ENCODE results near the gene ETV3. TPM values are rescaled to one million over a fixed set of nuclear protein-coding genes. Genes with fewer than 3 reads are reported as not detected.

ETV3 gene
- total and polyA plus RNA-seq, 2 of the 8 experiments (the other 6 are each of a cell fraction or from before 2014, with no cell fraction given) = 6.0 to 23.8 TPM

- Histone ChIP-seq H2BK12ac (ENCODE audit: low read depth, low read length) (no peak overlapping the region), H3K23me2 (ENCODE audit: low read depth, low read length) (peaks cover 4% of the 10 kb centered on the region; the same call in 1 of the 2 replicates), H3K79me1 (ENCODE audit: low read depth, low read length) (no peaks in the 10 kb centered on the region), H3K4me1 (replicated peaks in 1 of 4; ENCODE audit: control insufficient read depth in 3 of 4, insufficient read depth in 4 of 4, low read length in 3 of 4) (peaks cover 2 to 13% (median 6%) of the 10 kb centered on the region in 4 experiments; a peak in 4 of 7 replicates), H4K5ac (ENCODE audit: insufficient read length, low read depth, low read length) (no peak overlapping the region), H3K18ac (ENCODE audit: extremely low read depth, low read length) (no peak overlapping the region), H4K8ac (ENCODE audit: extremely low read depth, insufficient read depth, low read length) (no peak overlapping the region), H3K23ac (ENCODE audit: insufficient read length) (no peak overlapping the region), H3K27ac (ENCODE audit: low read depth, low read length) (no peak overlapping the region), H3K27me3 (replicated peaks in 1 of 4; ENCODE audit: control insufficient read depth in 3 of 4, extremely low read depth in 1 of 4, insufficient read depth in 3 of 4, low read length in 3 of 4) (peaks cover 0 to 1% (median 0%) of the 10 kb centered on the region in 4 experiments; a peak in 1 of 7 replicates), H3K14ac (ENCODE audit: insufficient read length) (no peak overlapping the region), H2BK5ac (ENCODE audit: low read depth, low read length) (no peak overlapping the region), H3K9ac (replicated peaks in 1 of 4; ENCODE audit: extremely low read depth in 1 of 4, low read depth in 3 of 4, low read length in 3 of 4) (no peak overlapping the region), H3K79me2 (ENCODE audit: control insufficient read depth in 1 of 2, insufficient read depth in 2 of 2, low read length in 2 of 2) (peaks cover 0 to under 1% of the 10 kb centered on the region in 2 experiments; a peak in 1 of 4 replicates), H3K36me3 (ENCODE audit: control insufficient read depth in 2 of 4, insufficient read depth in 4 of 4, low read length in 3 of 4) (no peaks in the 10 kb centered on the region), H3K56ac (replicated peaks; ENCODE audit: insufficient read length, low read depth, low read length) (no peak overlapping the region), H2BK20ac (ENCODE audit: low read length) (no peak overlapping the region), H3K4me2 (ENCODE audit: insufficient read depth in 1 of 2, low read depth in 2 of 2, low read length in 2 of 2) (no peak overlapping the region), H2BK15ac (ENCODE audit: low read length) (no peak overlapping the region), H3K9me3 (ENCODE audit: insufficient read depth in 2 of 2, low read depth in 1 of 2, low read length in 1 of 2) (no peaks in the 10 kb centered on the region), H2AK5ac (ENCODE audit: low read depth, low read length) (no peak overlapping the region), H2BK120ac (replicated peaks; ENCODE audit: low read depth, low read length) (no peak overlapping the region), H4K20me1 (replicated peaks in 1 of 2; ENCODE audit: control insufficient read depth in 1 of 2, insufficient read depth in 2 of 2, low read length in 2 of 2) (peaks cover 0 to under 1% of the 10 kb centered on the region in 2 experiments), H2AFZ (ENCODE audit: low read length) (no peak overlapping the region), H4K91ac (replicated peaks; ENCODE audit: insufficient read length, low read length) (no peak overlapping the region), H3K4me3 (ENCODE audit: extremely low read depth in 1 of 4, insufficient read depth in 2 of 4, low read depth in 3 of 4, low read length in 4 of 4) (no peak overlapping the region), H3K4ac (replicated peaks; ENCODE audit: insufficient read length, low read depth, low read length) (no peak overlapping the region)
- 82% methylated on average over 3 of the region's 3 CpGs; no CpG with 5 or more reads in 1 of the 2 experiments for WGBS, 2 experiments (ENCODE audit: extremely low coverage in 1 of 2, insufficient coverage in 1 of 2, insufficient read length in 1 of 2, insufficient replicate concordance in 2 of 2, low coverage in 1 of 2, low lambda C conversion rate in 2 of 2, missing lambda C conversion rate in 1 of 2)
- DNase-seq (ENCODE audit: low read depth in 1 of 2, low spot score in 2 of 2) (no peak), FAIRE-seq (no peak)
- ChIA-PET POLR2A (ENCODE audit: partially characterized antibody) (interaction anchor here (1.2 to 10.5 kb wide), 3 partner anchors 8 to 40 kb away, joined by 3 to 70 read pairs (median 4); no protein-coding TSS in a partner anchor), CTCF (ENCODE audit: partially characterized antibody) (interaction anchor here (1.0 to 16.2 kb wide), 3 partner anchors 11 to 53 kb away, joined by 3 to 187 read pairs (median 12); no protein-coding TSS in a partner anchor)
- no peak for TF ChIP-seq TBP (IDR thresholded peaks at IDR 0.05; ENCODE audit: low read depth, low read length)
- no peak for TF ChIP-seq BACH1 (IDR thresholded peaks at IDR 0.05; ENCODE audit: low read length)
- TF ChIP-seq CBX5 (IDR thresholded peaks at IDR 0.05; ENCODE audit: low read depth, low read length) = no peak
- TF ChIP-seq TEAD4 (IDR thresholded peaks at IDR 0.05; ENCODE audit: low read depth, low read length) = no peak
- TF ChIP-seq EP300 (IDR thresholded peaks at IDR 0.05; ENCODE audit: borderline replicate concordance in 1 of 2, low read depth in 2 of 2, low read length in 2 of 2) = no peak
- no peak for TF ChIP-seq ATF3 (IDR thresholded peaks at IDR 0.05; ENCODE audit: insufficient read depth, low read depth, low read length)
- no peak for TF ChIP-seq RNF2 (IDR thresholded peaks at IDR 0.05; ENCODE audit: borderline replicate concordance, low read depth, low read length, missing control alignments, poor library complexity, severe bottlenecking)
- TF ChIP-seq RAD21 (IDR thresholded peaks at IDR 0.05 in 1 of 2, conservative IDR thresholded peaks at IDR 0.05 in 1 of 2; ENCODE audit: low read depth in 2 of 2, low read length in 2 of 2) = no peak
Observed at GRCh38 chr1:157142765-157143423, 4.7 kb upstream of the ETV3 start.

All from H1 (cell line).